ENCODE results near the gene CCT5.

- TF ChIP-seq CTCF (optimal IDR thresholded peaks at IDR 0.05 in 1 of 3, IDR thresholded peaks at IDR 0.05 in 1 of 3, conservative IDR thresholded peaks at IDR 0.05 in 1 of 3; ENCODE audit: extremely low read depth in 1 of 3, insufficient read depth in 2 of 3, low read length in 3 of 3) (no peak), EZH2 (IDR thresholded peaks at IDR 0.05; ENCODE audit: low read length) (no peak)
Observed at GRCh38 chr5:10295619-10296326, 45.7 kb downstream of the CCT5 start.

All from keratinocyte (primary cell).